ENCODE results near the gene PCBD2. TPM values are rescaled to one million over a fixed set of nuclear protein-coding genes. Genes with fewer than 3 reads are reported as not detected.
A peak's percentile ranks its signal among the peaks of the same experiment; 100 is the strongest.

Gene PCBD2
- total and polyA plus RNA-seq, 4 experiments from 2014 or later: 11.5 to 15.6 (median 12.3) TPM

- Histone ChIP-seq H3K4me3 (ENCODE audit: low read length in 2 of 2) (no peak overlapping the region), H3K4me1 (ENCODE audit: insufficient read depth, low read length) (no peaks in the 10 kb centered on the region), H3K36me3 (ENCODE audit: insufficient read depth, low read length) (no peaks in the 10 kb centered on the region), H3K9me3 (ENCODE audit: control insufficient read depth in 1 of 2, low read length in 2 of 2) (no peaks in the 10 kb centered on the region), H3K27ac (ENCODE audit: low read depth, low read length) (no peak overlapping the region), H3K27me3 (ENCODE audit: insufficient read depth, low read length) (no peaks in the 10 kb centered on the region)
- no peaks in the 10 kb centered on the region for H3K27me3 Mint-ChIP-seq
- POLR2A ChIA-PET (ENCODE audit: partially characterized antibody): interaction anchor here (0.6 kb wide), 1 partner anchor 19 kb away, joined by 3 read pairs; no protein-coding TSS in a partner anchor
- DNase-seq: no peak
- no peaks in the 10 kb centered on the region for H3K9me3 Mint-ChIP-seq
- H3K4me3 Mint-ChIP-seq: no peak overlapping the region
- H3K27ac Mint-ChIP-seq: no peak overlapping the region
- peaks cover 23 to 33% (median 26%) of the 10 kb centered on the region in 4 donors for H3K4me1 Mint-ChIP-seq
- intact Hi-C loops (cut with micrococcal nuclease): no loop called here
- CTCF ChIA-PET (ENCODE audit: partially characterized antibody): no interaction called here
- H3K36me3 Mint-ChIP-seq: peaks cover 38 to 51% of the 10 kb centered on the region in 2 donors
Observed at GRCh38 chr5:134889335-134889734, 15.6 kb upstream of the PCBD2 start.

GRCh38 chr5:134891473-134891872, 13.5 kb upstream of the PCBD2 start:
- no peaks in the 10 kb centered on the region for H3K27me3 Mint-ChIP-seq
- no peaks in the 10 kb centered on the region for H3K9me3 Mint-ChIP-seq
- Histone ChIP-seq H3K27ac (ENCODE audit: low read depth, low read length) (no peak overlapping the region), H3K27me3 (ENCODE audit: insufficient read depth, low read length) (no peaks in the 10 kb centered on the region), H3K4me3 (ENCODE audit: low read length in 2 of 2) (no peak overlapping the region), H3K9me3 (ENCODE audit: control insufficient read depth in 1 of 2, low read length in 2 of 2) (no peaks in the 10 kb centered on the region), H3K36me3 (ENCODE audit: insufficient read depth, low read length) (peaks cover 10% of the 10 kb centered on the region), H3K4me1 (ENCODE audit: insufficient read depth, low read length) (no peaks in the 10 kb centered on the region)
- DNase-seq: no peak
- intact Hi-C loops (cut with micrococcal nuclease): no loop called here
- CTCF ChIA-PET (ENCODE audit: partially characterized antibody): interaction anchor here (1.1 kb wide), 1 partner anchor 13 kb away, joined by 3 read pairs; the partner anchor contains the start of gene PCBD2
- peaks cover 11 to 20% (median 15%) of the 10 kb centered on the region in 4 donors for H3K4me1 Mint-ChIP-seq
- POLR2A ChIA-PET (ENCODE audit: partially characterized antibody): interaction anchor here (0.6 to 1.1 kb wide), 2 partner anchors 13 to 52 kb away, joined by 3 to 6 read pairs; partner anchors contain the start of gene PCBD2
- peaks cover 38 to 63% of the 10 kb centered on the region in 2 donors for H3K36me3 Mint-ChIP-seq
- no peak overlapping the region for H3K27ac Mint-ChIP-seq
- no peak overlapping the region for H3K4me3 Mint-ChIP-seq

GRCh38 chr5:134892282-134892681, 12.6 kb upstream of the PCBD2 start:
- no peaks in the 10 kb centered on the region for H3K9me3 Mint-ChIP-seq
- ChIA-PET POLR2A (ENCODE audit: partially characterized antibody) (interaction anchor here (1.1 kb wide), 1 partner anchor 12 kb away, joined by 6 read pairs; the partner anchor contains the start of gene PCBD2), CTCF (ENCODE audit: partially characterized antibody) (interaction anchor here (1.1 kb wide), 1 partner anchor 12 kb away, joined by 3 read pairs; the partner anchor contains the start of gene PCBD2)
- Histone ChIP-seq H3K27ac (ENCODE audit: low read depth, low read length) (no peak overlapping the region), H3K9me3 (ENCODE audit: control insufficient read depth in 1 of 2, low read length in 2 of 2) (no peaks in the 10 kb centered on the region), H3K4me3 (ENCODE audit: low read length in 2 of 2) (no peak overlapping the region), H3K4me1 (ENCODE audit: insufficient read depth, low read length) (no peaks in the 10 kb centered on the region), H3K27me3 (ENCODE audit: insufficient read depth, low read length) (no peaks in the 10 kb centered on the region), H3K36me3 (ENCODE audit: insufficient read depth, low read length) (peaks cover 11% of the 10 kb centered on the region)
- H3K4me3 Mint-ChIP-seq: no peak overlapping the region
- no peak for DNase-seq
- peaks cover 8 to 19% (median 13%) of the 10 kb centered on the region in 4 donors for H3K4me1 Mint-ChIP-seq
- peak overlapping the region in 3 of 7 donors; percentile 42 to 68 (median 52) for H3K27ac Mint-ChIP-seq
- H3K36me3 Mint-ChIP-seq: peaks cover 37 to 63% of the 10 kb centered on the region in 2 donors
- intact Hi-C loops (cut with micrococcal nuclease): no loop called here
- no peaks in the 10 kb centered on the region for H3K27me3 Mint-ChIP-seq

- Mint-ChIP-seq H3K9me3 (no peaks in the 10 kb centered on the region), H3K27me3 (no peaks in the 10 kb centered on the region), H3K4me1 (peaks cover 3 to 14% (median 12%) of the 10 kb centered on the region in 4 donors), H3K36me3 (peaks cover 31 to 57% of the 10 kb centered on the region in 2 donors), H3K4me3 (no peak overlapping the region), H3K27ac (peak overlapping the region in 2 of 7 donors; percentile 33 to 42)
- no peaks in the 10 kb centered on the region for H3K9me3 ChIP-seq (ENCODE audit: control insufficient read depth in 1 of 2, low read length in 2 of 2)
- intact Hi-C loops (cut with micrococcal nuclease): no loop called here
- H3K27me3 ChIP-seq (ENCODE audit: insufficient read depth, low read length): no peaks in the 10 kb centered on the region
- ChIA-PET CTCF (ENCODE audit: partially characterized antibody) (no interaction called here), POLR2A (ENCODE audit: partially characterized antibody) (no interaction called here)
- no peaks in the 10 kb centered on the region for H3K4me1 ChIP-seq (ENCODE audit: insufficient read depth, low read length)
- no peak for DNase-seq
- H3K27ac ChIP-seq (ENCODE audit: low read depth, low read length): no peak overlapping the region
- peaks cover 15% of the 10 kb centered on the region for H3K36me3 ChIP-seq (ENCODE audit: insufficient read depth, low read length)
- no peak overlapping the region for H3K4me3 ChIP-seq (ENCODE audit: low read length in 2 of 2)
Observed at GRCh38 chr5:134892926-134893325, 12.0 kb upstream of the PCBD2 start.

GRCh38 chr5:134893748-134894505, 11.0 kb upstream of the PCBD2 start:
- H3K4me1 Mint-ChIP-seq: peaks cover 3 to 12% (median 11%) of the 10 kb centered on the region in 4 donors
- peak overlapping the region in 2 of 7 donors; percentile 6 to 83 for H3K27ac Mint-ChIP-seq
- H3K9me3 ChIP-seq (ENCODE audit: control insufficient read depth in 1 of 2, low read length in 2 of 2): no peaks in the 10 kb centered on the region
- H3K27me3 Mint-ChIP-seq: no peaks in the 10 kb centered on the region
- DNase-seq: no peak
- no peak overlapping the region for H3K4me3 Mint-ChIP-seq
- H3K36me3 ChIP-seq (ENCODE audit: insufficient read depth, low read length): peaks cover 22% of the 10 kb centered on the region
- POLR2A ChIA-PET (ENCODE audit: partially characterized antibody): no interaction called here
- H3K4me3 ChIP-seq (ENCODE audit: low read length in 2 of 2): no peak overlapping the region
- peaks cover 25 to 61% of the 10 kb centered on the region in 2 donors for H3K36me3 Mint-ChIP-seq
- H3K4me1 ChIP-seq (ENCODE audit: insufficient read depth, low read length): no peaks in the 10 kb centered on the region
- intact Hi-C loops (cut with micrococcal nuclease): no loop called here
- CTCF ChIA-PET (ENCODE audit: partially characterized antibody): no interaction called here
- no peaks in the 10 kb centered on the region for H3K27me3 ChIP-seq (ENCODE audit: insufficient read depth, low read length)
- H3K27ac ChIP-seq (ENCODE audit: low read depth, low read length): no peak overlapping the region
- H3K9me3 Mint-ChIP-seq: no peaks in the 10 kb centered on the region

- Mint-ChIP-seq H3K4me3 (peak overlapping the region in 5 of 8 donors; percentile 29 to 75 (median 44)), H3K9me3 (no peaks in the 10 kb centered on the region), H3K27ac (peak overlapping the region in 5 of 7 donors; percentile 8 to 72 (median 63)), H3K4me1 (peaks cover 4 to 9% (median 5%) of the 10 kb centered on the region in 4 donors), H3K27me3 (no peaks in the 10 kb centered on the region), H3K36me3 (peaks cover 8 to 31% of the 10 kb centered on the region in 2 donors)
- H3K36me3 ChIP-seq (ENCODE audit: insufficient read depth, low read length): peaks cover 19% of the 10 kb centered on the region
- CTCF ChIA-PET (ENCODE audit: partially characterized antibody): interaction anchor here (1.0 to 2.2 kb wide), 3 partner anchors 29 to 145 kb away, joined by 3 to 8 read pairs (median 4); partner anchors contain the start of gene C5orf24
- DNase-seq: no peak
- H3K27me3 ChIP-seq (ENCODE audit: insufficient read depth, low read length): no peaks in the 10 kb centered on the region
- POLR2A ChIA-PET (ENCODE audit: partially characterized antibody): interaction anchor here (1.8 to 4.4 kb wide), 2 partner anchors 28 to 164 kb away, joined by 6 to 73 read pairs; partner anchors contain the start of genes CAMLG and TXNDC15
- H3K4me1 ChIP-seq (ENCODE audit: insufficient read depth, low read length): no peaks in the 10 kb centered on the region
- no peaks in the 10 kb centered on the region for H3K9me3 ChIP-seq (ENCODE audit: control insufficient read depth in 1 of 2, low read length in 2 of 2)
- intact Hi-C loops (cut with micrococcal nuclease): loop anchor here (10.0 kb wide), 1 partner anchor 897 kb away; the partner anchor contains the start of gene VDAC1
- no peak overlapping the region for H3K4me3 ChIP-seq (ENCODE audit: low read length in 2 of 2)
- no peak overlapping the region for H3K27ac ChIP-seq (ENCODE audit: low read depth, low read length)
Observed at GRCh38 chr5:134902071-134902801, 2.7 kb upstream of the PCBD2 start.
